ENCODE measurements around the gene HOOK1.

DNA sequence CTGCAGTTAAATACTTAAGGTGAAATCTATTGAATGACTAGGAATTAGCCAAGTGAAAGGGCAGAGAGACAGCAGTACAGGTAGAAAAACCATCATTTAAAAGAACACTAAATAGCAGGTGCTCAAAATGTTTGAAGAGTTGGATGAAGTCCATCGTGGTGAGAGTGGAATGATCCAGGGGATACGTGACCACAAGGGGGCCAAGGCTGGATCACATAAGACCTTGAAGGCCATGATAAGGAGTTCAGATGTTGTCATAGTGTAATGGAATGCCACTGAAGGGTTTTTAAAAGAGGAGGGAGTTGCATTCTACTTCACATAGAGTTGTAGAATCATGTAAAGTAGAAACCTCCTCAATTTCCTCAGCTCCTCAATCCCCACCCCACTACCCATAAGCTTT is 34.8 kb upstream of the HOOK1 start:
- TF ChIP-seq, protein P1, sequence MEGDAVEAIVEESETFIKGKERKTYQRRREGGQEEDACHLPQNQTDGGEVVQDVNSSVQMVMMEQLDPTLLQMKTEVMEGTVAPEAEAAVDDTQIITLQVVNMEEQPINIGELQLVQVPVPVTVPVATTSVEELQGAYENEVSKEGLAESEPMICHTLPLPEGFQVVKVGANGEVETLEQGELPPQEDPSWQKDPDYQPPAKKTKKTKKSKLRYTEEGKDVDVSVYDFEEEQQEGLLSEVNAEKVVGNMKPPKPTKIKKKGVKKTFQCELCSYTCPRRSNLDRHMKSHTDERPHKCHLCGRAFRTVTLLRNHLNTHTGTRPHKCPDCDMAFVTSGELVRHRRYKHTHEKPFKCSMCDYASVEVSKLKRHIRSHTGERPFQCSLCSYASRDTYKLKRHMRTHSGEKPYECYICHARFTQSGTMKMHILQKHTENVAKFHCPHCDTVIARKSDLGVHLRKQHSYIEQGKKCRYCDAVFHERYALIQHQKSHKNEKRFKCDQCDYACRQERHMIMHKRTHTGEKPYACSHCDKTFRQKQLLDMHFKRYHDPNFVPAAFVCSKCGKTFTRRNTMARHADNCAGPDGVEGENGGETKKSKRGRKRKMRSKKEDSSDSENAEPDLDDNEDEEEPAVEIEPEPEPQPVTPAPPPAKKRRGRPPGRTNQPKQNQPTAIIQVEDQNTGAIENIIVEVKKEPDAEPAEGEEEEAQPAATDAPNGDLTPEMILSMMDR (IDR thresholded peaks at IDR 0.05): peak in 1 of 5 experiments; percentile 9
- no peak for TF ChIP-seq EP300 (IDR thresholded peaks at IDR 0.05)

Data from tibial nerve (tissue), 4 donors.